ENCODE results near the gene PDLIM5.

DNA sequence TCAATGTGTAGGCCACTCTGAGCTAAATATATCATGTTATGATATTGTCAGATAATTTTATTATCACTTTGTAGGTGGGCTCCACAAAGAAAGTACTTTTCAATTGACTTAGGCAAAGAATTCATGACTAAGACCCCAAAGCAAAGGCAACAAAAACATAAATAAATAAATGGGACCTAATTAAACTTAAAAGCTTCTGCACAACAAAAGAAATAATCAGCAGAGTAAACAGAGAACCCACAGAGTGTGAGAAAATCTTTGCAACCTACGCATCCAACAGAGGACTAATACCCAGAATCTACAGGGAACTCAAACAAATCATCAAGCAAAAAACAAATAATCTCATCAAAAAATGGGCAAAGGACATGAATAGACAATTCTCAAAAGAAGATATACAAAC, 15.2 kb upstream of the PDLIM5 start:
- TF ChIP-seq ISL1 (CRISPR knock-in tag; IDR thresholded peaks at IDR 0.05): no peak
- no peak for TF ChIP-seq ZNF70 (CRISPR knock-in tag; IDR thresholded peaks at IDR 0.05)
- TF ChIP-seq PPARA (CRISPR knock-in tag; IDR thresholded peaks at IDR 0.05; ENCODE audit: borderline replicate concordance): no peak
- no peak for TF ChIP-seq ARNTL (CRISPR knock-in tag; IDR thresholded peaks at IDR 0.05; ENCODE audit: borderline replicate concordance, low read depth)
- no peak for TF ChIP-seq ESRRG (CRISPR knock-in tag; IDR thresholded peaks at IDR 0.05)
- TF ChIP-seq, protein P1, sequence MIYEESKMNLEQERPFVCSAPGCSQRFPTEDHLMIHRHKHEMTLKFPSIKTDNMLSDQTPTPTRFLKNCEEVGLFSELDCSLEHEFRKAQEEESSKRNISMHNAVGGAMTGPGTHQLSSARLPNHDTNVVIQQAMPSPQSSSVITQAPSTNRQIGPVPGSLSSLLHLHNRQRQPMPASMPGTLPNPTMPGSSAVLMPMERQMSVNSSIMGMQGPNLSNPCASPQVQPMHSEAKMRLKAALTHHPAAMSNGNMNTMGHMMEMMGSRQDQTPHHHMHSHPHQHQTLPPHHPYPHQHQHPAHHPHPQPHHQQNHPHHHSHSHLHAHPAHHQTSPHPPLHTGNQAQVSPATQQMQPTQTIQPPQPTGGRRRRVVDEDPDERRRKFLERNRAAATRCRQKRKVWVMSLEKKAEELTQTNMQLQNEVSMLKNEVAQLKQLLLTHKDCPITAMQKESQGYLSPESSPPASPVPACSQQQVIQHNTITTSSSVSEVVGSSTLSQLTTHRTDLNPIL (CRISPR knock-in tag; IDR thresholded peaks at IDR 0.05; ENCODE audit: low read depth): no peak

All from SK-N-SH treated with all-trans-retinoic acid at 6 μM for 48 hours (cell line).